Activated T-helper 2 cell treated with anti-CD3 and anti-CD28 coated beads, Interferon-gamma antibody, Interleukin-2, Interleukin-4, amounts not matched to agents 10 μg/mL and 5 μg/mL and 100 μg/mL, durations not matched to agents 14 hours and 24 hours and 36 hours (primary cell): Measurements from ENCODE around the gene OR8A1. TPM values are rescaled to one million over a fixed set of nuclear protein-coding genes. Genes with fewer than 3 reads are reported as not detected.

Experiments used
- DNase-seq: peaks from one replicate; pipeline ENCODE4 v3.0.0; 2021; ENCODE audit warnings: low spot score
- H3K27ac Mint-ChIP-seq: one replicate; pipeline ENCODE4 v1.8.0; 2021; ENCODE audit warnings: mixed read lengths
- H3K27me3 Mint-ChIP-seq: one replicate; pipeline ENCODE4 v1.8.0; 2021; ENCODE audit warnings: low read depth, mixed read lengths
- H3K36me3 Mint-ChIP-seq: one replicate; pipeline ENCODE4 v1.8.0; 2021; ENCODE audit warnings: low read depth, mixed read lengths
- H3K4me1 Mint-ChIP-seq: one replicate; pipeline ENCODE4 v1.8.0; 2021; ENCODE audit warnings: low read depth, mixed read lengths
- H3K4me3 Mint-ChIP-seq: one replicate; pipeline ENCODE4 v1.8.0; 2021; ENCODE audit warnings: low read depth, mild to moderate bottlenecking, moderate library complexity, mixed read lengths
- H3K9me3 Mint-ChIP-seq: one replicate; pipeline ENCODE4 v1.8.0; 2021; ENCODE audit warnings: mixed read lengths
- intact Hi-C: fragments of 100-400 bp; cut with micrococcal nuclease; formaldehyde crosslinking; loops from one replicate; pipeline ENCODE4 v1.15.1; 2023
- total RNA-seq: library from RNA; stranded (reverse); gene quantifications from 2 replicates; pipeline ENCODE4 v1.2.3, GENCODE V29; 2022

The OR8A1 gene
- total RNA-seq, 1 donor from 2014 or later: not detected

DNA sequence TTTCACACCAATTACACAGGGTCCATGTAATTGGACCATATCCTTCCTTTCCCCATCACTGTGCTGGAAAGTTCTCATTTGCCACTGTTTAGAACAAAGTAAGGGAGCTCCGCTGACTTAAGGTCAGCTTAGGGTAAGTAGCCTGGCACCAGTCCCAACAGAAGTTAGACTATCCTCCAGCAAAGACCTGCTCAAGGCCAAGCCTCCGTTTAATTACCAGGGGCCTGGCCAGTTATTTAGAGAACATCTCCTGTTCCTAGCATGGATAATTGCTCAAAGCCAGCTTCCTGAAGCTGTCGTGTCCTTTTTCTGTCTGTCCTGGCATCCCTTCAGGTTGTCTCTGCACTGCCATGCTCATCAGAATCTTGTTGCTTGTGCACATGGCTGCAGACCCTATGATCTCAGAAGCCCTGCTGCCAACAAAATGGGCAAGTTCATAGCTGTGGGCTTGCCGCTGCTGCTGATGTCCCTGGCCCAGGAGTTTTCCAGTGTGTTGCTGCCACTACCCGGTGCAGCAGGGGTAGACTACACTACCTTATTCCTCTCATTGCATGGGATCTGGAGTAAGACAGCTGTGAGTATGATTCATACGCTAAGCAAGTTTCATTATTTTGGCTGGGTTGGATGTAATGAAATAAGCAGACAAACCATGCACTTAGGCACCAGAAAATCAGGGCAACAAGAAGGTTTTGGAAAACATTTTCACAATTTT lies 8.1 kb downstream of the OR8A1 start:
- Mint-ChIP-seq H3K27ac (no peak overlapping the region), H3K9me3 (no peaks in the 10 kb centered on the region), H3K27me3 (peaks cover 6% of the 10 kb centered on the region), H3K4me3 (no peak overlapping the region), H3K4me1 (no peaks in the 10 kb centered on the region), H3K36me3 (no peaks in the 10 kb centered on the region)
- DNase-seq: no peak
- intact Hi-C loops: no loop called here

DNA sequence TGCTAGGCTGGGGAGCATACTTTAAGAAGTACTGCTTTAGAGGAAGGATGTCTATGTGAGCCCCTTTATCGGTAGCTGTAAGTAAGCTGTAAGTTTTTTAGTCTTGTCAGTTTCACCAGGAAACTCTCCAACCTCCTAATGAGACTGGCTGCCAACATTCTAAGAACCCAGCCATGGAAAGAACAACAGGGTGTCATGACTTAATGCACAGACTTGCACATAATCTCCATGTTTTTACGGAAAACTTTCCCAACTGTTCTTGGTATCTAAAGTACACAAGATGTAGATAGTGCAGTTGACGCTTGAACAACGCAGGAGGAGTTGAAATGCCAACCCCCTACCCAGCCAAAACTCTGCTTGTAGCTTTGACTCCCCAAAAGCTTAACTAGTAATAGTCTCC lies 9.0 kb downstream of the OR8A1 start:
- Mint-ChIP-seq H3K36me3 (no peaks in the 10 kb centered on the region), H3K9me3 (no peaks in the 10 kb centered on the region)

DNA sequence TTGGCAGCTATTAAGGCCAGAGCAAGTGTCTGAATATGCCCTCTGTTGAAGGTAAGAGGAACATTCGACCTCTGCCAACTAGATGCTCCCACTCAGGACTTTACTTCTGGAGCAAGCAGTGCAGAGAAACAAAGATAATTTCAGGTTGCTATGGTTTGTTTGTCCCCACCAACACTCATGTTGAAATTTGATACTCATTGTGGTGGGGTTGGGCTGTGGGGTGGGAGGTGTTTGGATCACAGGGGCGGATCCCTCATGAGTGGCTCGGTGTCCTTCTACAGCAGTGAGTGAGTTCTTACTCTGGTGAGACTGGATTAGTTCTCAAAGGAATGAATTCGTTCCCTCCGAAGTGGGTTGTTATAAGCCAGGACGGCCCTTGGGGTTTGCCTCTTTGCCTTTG lies 12.0 kb downstream of the OR8A1 start:
- Mint-ChIP-seq H3K27me3 (peaks cover 8% of the 10 kb centered on the region), H3K36me3 (no peaks in the 10 kb centered on the region), H3K9me3 (no peaks in the 10 kb centered on the region), H3K4me1 (no peaks in the 10 kb centered on the region), H3K27ac (no peak overlapping the region), H3K4me3 (no peak overlapping the region)
- DNase-seq: no peak
- intact Hi-C loops: no loop called here

More for the DNA sequence above, 9.0 kb downstream of the OR8A1 start:
- H3K27ac Mint-ChIP-seq: no peak overlapping the region
- no peak for DNase-seq
- peaks cover 6% of the 10 kb centered on the region for H3K27me3 Mint-ChIP-seq
- no peak overlapping the region for H3K4me3 Mint-ChIP-seq
- no peaks in the 10 kb centered on the region for H3K4me1 Mint-ChIP-seq
- intact Hi-C loops: no loop called here

DNA sequence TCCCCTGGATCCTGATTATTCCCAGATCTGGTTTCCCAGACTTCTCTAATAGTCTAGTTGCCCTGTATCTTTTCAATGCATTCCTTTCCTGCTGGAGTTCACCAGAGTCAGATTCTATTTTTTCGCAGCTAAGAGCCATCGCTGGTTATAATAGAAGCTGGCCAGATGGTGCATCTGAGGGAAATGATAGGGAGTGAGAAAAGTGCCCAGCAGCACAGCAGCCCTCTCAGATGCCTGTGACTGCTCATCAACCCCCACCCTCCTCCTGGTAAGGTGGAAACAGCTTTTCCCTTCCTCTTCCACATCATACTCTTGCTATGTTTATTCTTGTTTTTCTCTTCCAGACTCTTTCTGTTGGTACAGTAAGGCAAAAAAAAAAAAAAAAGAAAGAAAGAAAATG lies 12.8 kb downstream of the OR8A1 start:
- H3K36me3 Mint-ChIP-seq: no peaks in the 10 kb centered on the region
- peaks cover 14% of the 10 kb centered on the region for H3K27me3 Mint-ChIP-seq

DNA sequence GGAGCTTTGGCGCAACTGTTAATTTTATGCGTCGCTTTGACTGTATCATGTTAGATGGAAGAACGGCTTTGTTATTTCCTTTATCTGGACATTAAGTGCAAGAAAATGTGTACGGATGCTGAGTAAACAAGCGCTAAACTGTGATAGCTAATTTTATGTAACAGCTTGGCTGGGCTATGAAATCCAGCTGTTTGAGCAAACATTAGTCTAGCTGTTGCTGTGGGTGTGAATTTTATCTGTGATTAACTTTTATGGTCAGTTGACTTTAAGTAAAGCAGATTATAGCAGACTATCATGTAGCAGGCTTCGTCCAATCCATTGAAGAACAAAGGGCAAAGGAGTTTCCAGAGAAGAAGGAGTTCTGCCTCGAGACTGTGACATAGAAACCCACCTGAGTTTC lies 14.0 kb downstream of the OR8A1 start:
- intact Hi-C loops: no loop called here
- no peak for DNase-seq

More for the DNA sequence above, 12.8 kb downstream of the OR8A1 start:
- H3K4me1 Mint-ChIP-seq: no peaks in the 10 kb centered on the region
- DNase-seq: no peak
- no peak overlapping the region for H3K27ac Mint-ChIP-seq
- H3K4me3 Mint-ChIP-seq: no peak overlapping the region
- H3K9me3 Mint-ChIP-seq: no peaks in the 10 kb centered on the region
- intact Hi-C loops: no loop called here

DNA sequence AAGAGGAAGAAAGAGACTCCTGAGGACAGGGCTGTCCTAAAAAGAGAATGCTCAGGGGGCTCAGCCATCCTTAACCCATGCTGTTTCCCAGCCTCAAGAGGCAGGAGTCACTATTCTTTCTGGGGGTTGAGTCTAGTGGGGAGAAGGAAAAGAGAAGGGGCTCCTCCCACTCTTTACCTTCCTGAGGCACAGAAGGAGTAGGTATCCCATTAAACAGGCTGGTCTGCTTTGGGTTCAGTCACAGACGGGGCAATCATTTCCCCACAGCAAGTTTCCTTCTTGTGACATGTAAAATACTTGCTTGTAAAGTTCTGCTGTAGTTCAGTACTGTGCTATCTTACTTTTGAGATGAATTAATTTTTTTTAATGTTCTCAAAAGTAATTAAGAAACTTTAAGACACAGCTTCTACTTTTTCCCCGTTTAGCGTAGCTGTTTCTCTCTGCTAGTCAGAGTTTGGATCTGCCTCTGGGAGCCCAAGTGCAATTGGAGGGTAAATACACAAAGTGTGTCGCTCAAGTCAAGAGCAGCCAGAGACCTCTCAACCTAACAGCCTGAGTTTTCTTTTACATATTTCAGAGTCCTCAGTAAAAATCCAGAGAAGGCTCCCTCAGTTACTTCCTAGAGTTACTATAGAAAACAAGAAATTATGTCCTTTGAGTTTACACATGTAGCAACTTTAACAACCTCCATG lies 15.0 kb downstream of the OR8A1 start:
- no peak overlapping the region for H3K27ac Mint-ChIP-seq
- H3K36me3 Mint-ChIP-seq: no peaks in the 10 kb centered on the region
- no peak overlapping the region for H3K4me3 Mint-ChIP-seq
- peaks cover 17% of the 10 kb centered on the region for H3K27me3 Mint-ChIP-seq
- DNase-seq: no peak
- H3K9me3 Mint-ChIP-seq: no peaks in the 10 kb centered on the region
- no peaks in the 10 kb centered on the region for H3K4me1 Mint-ChIP-seq
- intact Hi-C loops: no loop called here

More for the DNA sequence above, 14.0 kb downstream of the OR8A1 start:
- Mint-ChIP-seq H3K27me3 (peaks cover 17% of the 10 kb centered on the region), H3K27ac (no peak overlapping the region), H3K4me3 (no peak overlapping the region), H3K9me3 (no peaks in the 10 kb centered on the region), H3K36me3 (no peaks in the 10 kb centered on the region), H3K4me1 (no peaks in the 10 kb centered on the region)

DNA sequence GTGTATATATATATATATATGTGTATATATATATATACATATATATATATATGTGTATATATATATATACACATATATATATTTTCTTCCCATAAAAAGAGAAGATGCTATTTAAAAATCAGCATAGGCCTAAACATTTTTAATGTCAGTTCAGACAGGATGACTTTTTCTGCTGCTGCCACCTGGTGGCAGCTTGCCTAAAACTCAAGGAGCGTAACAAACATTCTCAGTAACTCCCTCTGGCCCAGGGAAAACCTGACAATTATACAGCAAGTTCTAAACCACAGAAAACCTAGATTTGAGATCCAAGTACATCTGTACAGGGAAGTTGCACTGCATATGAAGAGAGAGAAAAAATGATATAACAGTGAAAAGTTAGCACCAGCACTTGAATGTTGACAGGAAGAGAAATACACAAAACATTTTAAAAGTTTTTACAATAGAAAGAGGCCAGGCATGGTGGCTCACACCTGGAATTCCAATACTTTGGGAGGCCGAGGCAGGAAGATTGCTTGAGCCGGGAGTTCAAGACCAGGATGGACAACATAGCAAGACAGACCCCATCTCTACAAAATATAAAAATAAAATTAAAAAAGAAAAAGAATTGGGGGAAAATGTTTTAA lies 16.6 kb downstream of the OR8A1 start:
- DNase-seq: no peak
- intact Hi-C loops: loop anchor here (1.0 kb wide), 3 partner anchors 170 to 515 kb away; no protein-coding TSS in a partner anchor
- no peaks in the 10 kb centered on the region for H3K4me1 Mint-ChIP-seq
- no peaks in the 10 kb centered on the region for H3K9me3 Mint-ChIP-seq
- no peak overlapping the region for H3K27ac Mint-ChIP-seq
- no peaks in the 10 kb centered on the region for H3K36me3 Mint-ChIP-seq
- no peak overlapping the region for H3K4me3 Mint-ChIP-seq
- H3K27me3 Mint-ChIP-seq: peaks cover 14% of the 10 kb centered on the region

DNA sequence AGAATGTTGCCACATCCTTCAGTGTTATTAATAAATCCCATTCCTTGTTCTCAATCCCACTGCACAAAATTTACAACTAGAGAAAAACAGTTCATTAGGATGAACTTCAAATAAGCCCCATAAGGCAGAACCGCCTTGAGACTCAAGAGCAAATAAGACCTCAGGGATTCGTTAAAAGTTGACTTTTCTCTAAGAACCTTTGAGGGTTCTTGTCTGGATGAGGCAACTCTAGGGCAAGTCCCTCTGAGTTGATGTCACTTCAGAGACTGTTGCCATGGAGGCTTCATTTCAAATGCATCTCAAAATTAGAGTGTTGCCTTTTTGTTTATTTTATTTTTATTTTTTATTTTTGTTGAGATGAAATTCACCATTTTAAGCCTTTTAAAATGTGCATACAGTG lies 21.6 kb downstream of the OR8A1 start:
- peaks cover 15% of the 10 kb centered on the region for H3K27me3 Mint-ChIP-seq
- no peaks in the 10 kb centered on the region for H3K9me3 Mint-ChIP-seq
- intact Hi-C loops: no loop called here
- no peaks in the 10 kb centered on the region for H3K4me1 Mint-ChIP-seq
- H3K27ac Mint-ChIP-seq: no peak overlapping the region
- no peak for DNase-seq
- no peak overlapping the region for H3K4me3 Mint-ChIP-seq
- no peaks in the 10 kb centered on the region for H3K36me3 Mint-ChIP-seq

DNA sequence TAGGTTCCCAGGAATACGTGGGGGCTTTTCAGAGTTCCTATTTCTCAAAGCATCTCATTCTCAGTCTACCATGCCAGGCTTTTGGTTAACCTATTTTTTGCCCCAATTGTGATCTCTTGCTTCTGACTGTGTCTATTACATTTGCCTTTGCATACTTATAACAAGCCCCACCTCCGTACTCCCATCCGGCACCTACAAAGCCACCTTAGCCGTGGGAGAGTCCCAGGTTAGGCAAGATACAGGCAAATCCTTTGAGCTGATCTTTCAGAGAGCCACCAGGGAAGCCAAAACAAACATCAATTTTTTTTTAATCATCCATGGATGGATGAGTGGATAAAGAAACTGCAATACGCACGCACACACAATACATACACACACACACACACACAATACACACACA lies 22.8 kb downstream of the OR8A1 start:
- Mint-ChIP-seq H3K4me1 (no peaks in the 10 kb centered on the region), H3K27ac (no peak overlapping the region), H3K9me3 (no peaks in the 10 kb centered on the region), H3K36me3 (no peaks in the 10 kb centered on the region), H3K4me3 (no peak overlapping the region), H3K27me3 (peaks cover 17% of the 10 kb centered on the region)
- DNase-seq: no peak
- intact Hi-C loops: no loop called here

DNA sequence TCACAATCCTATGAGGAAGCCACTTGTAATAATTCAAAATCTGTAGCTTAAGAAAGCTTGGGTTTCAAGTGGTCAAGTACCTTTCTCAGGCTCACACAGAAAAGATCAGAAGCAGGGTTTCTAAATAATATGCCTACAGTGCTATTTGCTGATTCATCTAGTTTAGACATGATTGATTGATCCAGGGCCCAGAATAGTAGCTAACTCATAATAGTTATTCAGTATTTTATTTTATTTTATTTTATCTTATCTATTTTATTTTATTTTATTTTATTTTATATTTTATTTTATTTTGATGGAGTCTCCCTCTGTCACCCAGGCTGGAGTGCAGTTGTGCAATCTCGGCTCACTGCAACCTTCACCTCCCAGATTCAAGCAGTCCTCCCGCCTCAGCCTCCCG lies 25.5 kb downstream of the OR8A1 start:
- Mint-ChIP-seq H3K27ac (no peak overlapping the region), H3K4me3 (no peak overlapping the region), H3K27me3 (peaks cover 19% of the 10 kb centered on the region), H3K9me3 (no peaks in the 10 kb centered on the region), H3K36me3 (no peaks in the 10 kb centered on the region), H3K4me1 (no peaks in the 10 kb centered on the region)
- no peak for DNase-seq
- intact Hi-C loops: no loop called here

DNA sequence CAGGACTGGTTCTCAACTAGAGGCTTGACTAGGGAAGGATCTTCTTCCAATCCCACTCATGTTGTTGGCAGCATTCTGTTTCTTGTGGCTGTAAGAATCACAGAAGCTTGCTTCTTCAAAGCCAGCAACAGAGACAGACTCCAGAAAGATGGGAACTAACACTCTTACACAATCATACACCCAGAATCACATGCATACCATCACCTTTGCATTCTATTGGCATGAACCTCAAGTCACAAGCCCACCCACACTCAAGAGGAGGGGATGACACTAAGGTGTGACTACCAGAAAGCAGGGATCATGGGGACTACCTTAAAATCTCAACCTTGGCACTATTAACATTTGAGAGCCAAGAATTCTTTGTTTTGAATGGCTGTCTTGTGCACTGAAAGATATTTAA lies 27.8 kb downstream of the OR8A1 start:
- Mint-ChIP-seq H3K27me3 (peaks cover 29% of the 10 kb centered on the region), H3K4me1 (no peaks in the 10 kb centered on the region), H3K9me3 (no peaks in the 10 kb centered on the region), H3K36me3 (no peaks in the 10 kb centered on the region), H3K4me3 (no peak overlapping the region), H3K27ac (no peak overlapping the region)
- intact Hi-C loops: no loop called here
- no peak for DNase-seq

DNA sequence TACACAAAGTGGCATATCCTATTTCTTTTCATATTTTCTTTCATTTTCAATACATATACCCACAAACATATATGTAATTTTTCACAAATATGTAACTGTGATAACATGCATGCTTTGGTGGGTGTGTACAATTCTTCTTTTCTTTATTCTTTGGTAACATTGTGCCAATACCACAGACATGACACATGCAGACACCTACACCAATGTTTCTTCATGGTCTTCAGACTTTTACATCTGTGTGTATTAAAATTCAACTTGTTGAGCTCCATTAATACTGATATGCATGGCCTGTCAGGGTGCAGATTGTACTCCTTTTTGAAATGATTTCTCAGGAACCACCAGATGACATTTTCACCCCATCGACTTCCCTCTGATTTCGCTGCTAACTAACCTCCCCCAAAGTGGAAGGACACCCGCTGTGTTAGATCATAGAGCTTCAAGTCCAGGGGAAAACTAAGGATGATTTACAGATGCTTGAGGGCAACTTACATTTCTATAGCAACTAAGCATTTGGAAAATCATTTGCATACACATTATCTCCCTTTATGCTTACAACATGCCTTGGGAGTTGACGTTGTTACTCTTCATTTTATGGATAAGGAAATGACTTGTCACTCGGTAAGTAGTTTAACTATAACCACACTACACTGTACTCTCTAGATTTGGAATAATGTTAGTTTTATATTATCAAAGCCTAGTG lies 31.0 kb downstream of the OR8A1 start:
- Mint-ChIP-seq H3K27me3 (peaks cover 24% of the 10 kb centered on the region), H3K4me1 (peaks cover 1% of the 10 kb centered on the region), H3K4me3 (no peak overlapping the region), H3K36me3 (no peaks in the 10 kb centered on the region), H3K9me3 (no peaks in the 10 kb centered on the region), H3K27ac (no peak overlapping the region)
- intact Hi-C loops: no loop called here
- DNase-seq: no peak

DNA sequence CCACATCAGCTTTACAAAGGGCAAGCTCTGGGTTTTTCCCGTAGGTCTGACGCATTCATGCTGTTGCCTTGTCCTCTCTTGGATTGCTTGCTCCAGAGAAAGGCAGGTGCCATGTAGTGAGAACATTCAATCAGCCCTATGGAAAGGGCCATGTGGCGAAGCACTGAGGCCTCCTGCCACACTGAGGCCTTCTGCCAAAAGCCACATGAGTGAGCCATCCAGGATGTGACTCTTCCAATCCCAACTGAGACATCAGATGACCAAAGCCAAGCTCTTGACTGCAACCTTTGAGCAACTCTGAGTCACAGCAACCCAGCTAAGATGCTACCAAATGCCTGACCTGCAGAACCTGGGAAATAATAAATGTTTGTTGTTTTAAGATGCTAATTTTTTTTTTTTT lies 32.4 kb downstream of the OR8A1 start:
- DNase-seq: no peak
- intact Hi-C loops: no loop called here
- H3K4me1 Mint-ChIP-seq: peaks cover 2% of the 10 kb centered on the region
- no peak overlapping the region for H3K27ac Mint-ChIP-seq
- no peaks in the 10 kb centered on the region for H3K9me3 Mint-ChIP-seq
- H3K4me3 Mint-ChIP-seq: no peak overlapping the region
- peaks cover 20% of the 10 kb centered on the region for H3K27me3 Mint-ChIP-seq
- H3K36me3 Mint-ChIP-seq: no peaks in the 10 kb centered on the region
